GM12878 (cell line): ENCODE results near the gene NUDT9. TPM values are rescaled to one million over a fixed set of nuclear protein-coding genes. Genes with fewer than 3 reads are reported as not detected.

Source experiments
- ATAC-seq: fragments of 200-7000 bp; cut with Tn5 transposase; 3 replicates; pipeline ENCODE4 v1.9.1; 2020; ENCODE audit warnings: mild to moderate bottlenecking, moderate library complexity
- BruUV-seq: library from RNA; stranded (reverse); fragments of 400-500 nt; replicated peaks from 2 replicates; lab custom pipeline; 2021; lab: Mats Ljungman, UMichigan
- CTCF ChIA-PET: fragments of 300-600 bp; sonication (Branson Sonifier 250); formaldehyde crosslinking; extraction: SDS; loops from one replicate; lab custom pipeline; 2021; ENCODE audit warnings: inconsistent platforms; lab: Yijun Ruan, JAX
- POLR2A ChIA-PET: fragments of 350-600 bp; formaldehyde crosslinking; extraction: SDS; loops from one replicate; lab custom pipeline; 2021; ENCODE audit warnings: inconsistent platforms; lab: Charles Lee
- RAD21 ChIA-PET: fragments of 300-600 bp; sonication (Branson Sonifier 250); formaldehyde crosslinking; loops from one replicate; lab custom pipeline; 2023; ENCODE audit warnings: antibody characterized with exemption; ENCODE audit not compliant: unreplicated experiment; lab: Charles Lee
- SMC1A ChIA-PET: fragments of 300-600 bp; sonication (Branson Sonifier 250); formaldehyde crosslinking; loops from one replicate; lab custom pipeline; 2023; ENCODE audit not compliant: unreplicated experiment, uncharacterized antibody; lab: Charles Lee
- DNase-seq: peaks from one replicate; pipeline ENCODE4 v3.0.0-alpha.2; 2011; ENCODE audit warnings: low read depth, low spot score
- FAIRE-seq: peaks from 3 replicates; lab custom pipeline; 2011; peaks lifted over from hg19 to GRCh38; lab: Jason Lieb, UNC
- H2AFZ ChIP-seq: 2 replicates; pipeline ENCODE4 v1.6.0; 2011; ENCODE audit warnings: low read depth, low read length, control low read depth; ENCODE audit not compliant: control insufficient read depth
- H3K27ac ChIP-seq: 2 replicates; pipeline ENCODE4 v1.5.1; 2011; ENCODE audit warnings: control low read depth; ENCODE audit not compliant: control insufficient read depth, insufficient read depth
- H3K27me3 ChIP-seq, 2 experiments: replicated peaks in 1 of 2; 2 replicates each; pipeline versions ENCODE4 v1.6.0 to v1.6.1; 2011; ENCODE audit warnings: low read length in 1 of 2; ENCODE audit not compliant: control insufficient read depth in 2 of 2, insufficient read depth in 2 of 2
- H3K36me3 ChIP-seq, 2 experiments: 2 replicates each; pipeline ENCODE4 v1.5.1; 2011; ENCODE audit warnings: low read length in 1 of 2; ENCODE audit not compliant: control insufficient read depth in 2 of 2, insufficient read depth in 2 of 2
- H3K4me1 ChIP-seq: 2 replicates; pipeline ENCODE4 v1.6.1; 2011; ENCODE audit warnings: mild to moderate bottlenecking, low read length, moderate library complexity, mixed read lengths; ENCODE audit not compliant: control insufficient read depth, insufficient read depth
- H3K4me2 ChIP-seq: 2 replicates; pipeline ENCODE4 v1.6.0; 2011; ENCODE audit warnings: control low read depth; ENCODE audit not compliant: control insufficient read depth, insufficient read depth
- H3K4me3 ChIP-seq: fragments of 200-600 bp; sonication (generic); 2 replicates; pipeline ENCODE4 v1.5.1; 2016
- H3K79me2 ChIP-seq: 2 replicates; pipeline ENCODE4 v1.6.0; 2011; ENCODE audit warnings: low read length; ENCODE audit not compliant: control insufficient read depth, insufficient read depth
- H3K9ac ChIP-seq: 2 replicates; pipeline ENCODE4 v1.8.0; 2011; ENCODE audit warnings: low read length, control low read depth, mixed read lengths; ENCODE audit not compliant: control insufficient read depth, insufficient read depth
- H3K9me3 ChIP-seq: replicated peaks from 3 replicates; pipeline ENCODE4 v1.5.1; 2011; ENCODE audit warnings: mild to moderate bottlenecking, low read length; ENCODE audit not compliant: control insufficient read depth, insufficient read depth
- H4K20me1 ChIP-seq: 2 replicates; pipeline ENCODE4 v1.6.0; 2011; ENCODE audit not compliant: control insufficient read depth, insufficient read depth
- BHLHE40 ChIP-seq, 2 experiments: fragments of 450-650 bp in 1 of 2; IDR thresholded peaks; 2 replicates each; pipeline ENCODE4 v1.6.1; 2011 to 2017; ENCODE audit warnings: low read depth in 2 of 2, borderline replicate concordance in 1 of 2, improper control_type of control experiment in 1 of 2, low read length in 1 of 2, mild to moderate bottlenecking in 1 of 2
- BMI1 ChIP-seq: fragments of 450-650 bp; IDR thresholded peaks from 2 replicates; pipeline ENCODE4 v1.6.1; 2016; ENCODE audit warnings: mild to moderate bottlenecking, moderate library complexity, borderline replicate concordance
- EGR1 ChIP-seq, 2 experiments: IDR thresholded peaks; 1 replicate in 1 of 2; 2 replicates in 1 of 2; pipeline ENCODE4 v1.6.1; 2011 to 2012; ENCODE audit warnings: low read depth in 2 of 2, low read length in 2 of 2, borderline replicate concordance in 1 of 2, mild to moderate bottlenecking in 1 of 2, moderate library complexity in 1 of 2
- FOXK2 ChIP-seq: fragments of 450-650 bp; IDR thresholded peaks from 2 replicates; pipeline ENCODE4 v1.6.1; 2017; ENCODE audit warnings: mild to moderate bottlenecking, moderate library complexity
- GABPA ChIP-seq: IDR thresholded peaks from 2 replicates; pipeline ENCODE4 v1.6.1; 2014; ENCODE audit warnings: antibody characterized with exemption, low read depth, mild to moderate bottlenecking, inconsistent platforms
- PAX5 ChIP-seq: IDR thresholded peaks from 2 replicates; pipeline ENCODE4 v1.6.1; 2011; ENCODE audit warnings: low read depth, low read length, borderline replicate concordance
- SP1 ChIP-seq: IDR thresholded peaks from one replicate; pipeline ENCODE4 v1.6.1; 2011; ENCODE audit warnings: low read depth, low read length
- ZBED1 ChIP-seq: IDR thresholded peaks from 2 replicates; pipeline ENCODE4 v1.6.1; 2016; ENCODE audit warnings: borderline replicate concordance
- ZNF24 ChIP-seq: fragments of 450-650 bp; IDR thresholded peaks from 2 replicates; pipeline ENCODE4 v1.6.1; 2017; ENCODE audit warnings: antibody characterized with exemption, mild to moderate bottlenecking
- ZNF384 ChIP-seq: IDR thresholded peaks from 2 replicates; pipeline ENCODE4 v1.6.1; 2012; ENCODE audit warnings: low read depth, mild to moderate bottlenecking, low read length, improper control_type of control experiment, borderline replicate concordance
- in situ Hi-C: fragments of 300-500 bp; cut with MboI; formaldehyde crosslinking; loops from 9 replicates; pipeline ENCODE4 v1.14.3; 2018; ENCODE audit warnings: mixed read lengths
- intact Hi-C: fragments of 100-400 bp; cut with micrococcal nuclease; formaldehyde crosslinking; loops from one replicate; pipeline ENCODE4 v1.14.2; 2022; ENCODE audit not compliant: unreplicated experiment
- polyA plus RNA-seq, 11 experiments: library from polyadenylated mRNA; depleted of rRNA in 4 of 11; unstranded in 6 of 11; stranded (reverse) in 5 of 11; fragments of >200 nt; fragmentation: Nextera tagmentation in 4 of 11; fragmentation: Illumina TruSeq in 1 of 11; extraction: Ambion mirVana in 4 of 11; extraction: Trizol in 1 of 11; gene quantifications; 1 replicate in 1 of 11; 2 replicates in 10 of 11; pipeline versions ENCODE4 v1.2.1 to v1.2.3, GENCODE V29; 2011 to 2016; ENCODE audit warnings: inconsistent platforms in 2 of 11, missing spikeins in 2 of 11, low read depth in 1 of 11
- total RNA-seq, 4 experiments: library from RNA; depleted of rRNA in 3 of 4; stranded (reverse); fragments of >200 nt in 3 of 4; fragmentation: Illumina TruSeq in 1 of 4; extraction: Trizol in 1 of 4; gene quantifications; 2 replicates each; pipeline versions ENCODE4 v1.2.1 to v1.2.3, GENCODE V29; 2013 to 2021
- TF ChIP-seq, protein P1 (sequence below): fragments of 450-650 bp; IDR thresholded peaks from 2 replicates; pipeline ENCODE4 v1.6.1; 2017; ENCODE audit warnings: mild to moderate bottlenecking
- TF ChIP-seq, protein P2 (sequence below): fragments of 450-650 bp; IDR thresholded peaks from 2 replicates; pipeline ENCODE4 v1.6.1; 2017; ENCODE audit warnings: borderline replicate concordance
- TF ChIP-seq, protein P3 (sequence below): IDR thresholded peaks from 2 replicates; pipeline ENCODE4 v1.6.1; 2011; ENCODE audit warnings: borderline replicate concordance, low read depth, mild to moderate bottlenecking, moderate library complexity, mixed read lengths, low read length; ENCODE audit not compliant: insufficient read depth; ENCODE audit errors: extremely low read length
- TF ChIP-seq, protein P4 (sequence below): fragments of 450-650 bp; IDR thresholded peaks from 2 replicates; pipeline ENCODE4 v1.6.1; 2017; ENCODE audit warnings: mild to moderate bottlenecking, moderate library complexity

NUDT9 gene
- total and polyA plus RNA-seq, 10 of the 15 experiments (the other 5 are each of a cell fraction or from before 2014, with no cell fraction given), result 8.4 to 28.3 (median 14.6) TPM

DNA sequence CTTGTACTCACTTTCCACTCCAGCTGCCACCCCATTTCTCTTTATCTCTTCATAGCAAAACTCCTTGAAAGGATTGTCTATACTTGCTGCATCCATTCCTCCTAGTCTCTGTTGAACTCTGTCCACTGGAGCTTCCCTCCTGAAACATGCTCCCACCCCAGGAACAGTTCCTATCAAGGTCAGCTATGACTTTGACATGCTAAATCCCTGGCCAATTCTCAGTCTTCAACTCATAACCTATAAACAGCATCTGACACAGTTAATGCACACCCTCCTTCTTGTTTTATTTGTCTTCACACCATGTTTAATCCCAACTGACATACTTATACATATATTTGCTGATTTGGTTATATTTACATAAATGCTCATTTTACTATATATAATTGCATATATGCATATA, 59.0 kb downstream of the NUDT9 start:
- no TSS peak for BruUV-seq
- no peak for ATAC-seq
- RAD21 ChIA-PET, result no interaction called here
- no peak for TF ChIP-seq PAX5
- TF ChIP-seq FOXK2, result no peak
- TF ChIP-seq, protein P1, sequence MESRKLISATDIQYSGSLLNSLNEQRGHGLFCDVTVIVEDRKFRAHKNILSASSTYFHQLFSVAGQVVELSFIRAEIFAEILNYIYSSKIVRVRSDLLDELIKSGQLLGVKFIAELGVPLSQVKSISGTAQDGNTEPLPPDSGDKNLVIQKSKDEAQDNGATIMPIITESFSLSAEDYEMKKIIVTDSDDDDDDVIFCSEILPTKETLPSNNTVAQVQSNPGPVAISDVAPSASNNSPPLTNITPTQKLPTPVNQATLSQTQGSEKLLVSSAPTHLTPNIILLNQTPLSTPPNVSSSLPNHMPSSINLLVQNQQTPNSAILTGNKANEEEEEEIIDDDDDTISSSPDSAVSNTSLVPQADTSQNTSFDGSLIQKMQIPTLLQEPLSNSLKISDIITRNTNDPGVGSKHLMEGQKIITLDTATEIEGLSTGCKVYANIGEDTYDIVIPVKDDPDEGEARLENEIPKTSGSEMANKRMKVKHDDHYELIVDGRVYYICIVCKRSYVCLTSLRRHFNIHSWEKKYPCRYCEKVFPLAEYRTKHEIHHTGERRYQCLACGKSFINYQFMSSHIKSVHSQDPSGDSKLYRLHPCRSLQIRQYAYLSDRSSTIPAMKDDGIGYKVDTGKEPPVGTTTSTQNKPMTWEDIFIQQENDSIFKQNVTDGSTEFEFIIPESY, result no peak
- no peak for TF ChIP-seq GABPA
- no peak for TF ChIP-seq ZNF384
- no peak for TF ChIP-seq ZNF24
- TF ChIP-seq, protein P2, sequence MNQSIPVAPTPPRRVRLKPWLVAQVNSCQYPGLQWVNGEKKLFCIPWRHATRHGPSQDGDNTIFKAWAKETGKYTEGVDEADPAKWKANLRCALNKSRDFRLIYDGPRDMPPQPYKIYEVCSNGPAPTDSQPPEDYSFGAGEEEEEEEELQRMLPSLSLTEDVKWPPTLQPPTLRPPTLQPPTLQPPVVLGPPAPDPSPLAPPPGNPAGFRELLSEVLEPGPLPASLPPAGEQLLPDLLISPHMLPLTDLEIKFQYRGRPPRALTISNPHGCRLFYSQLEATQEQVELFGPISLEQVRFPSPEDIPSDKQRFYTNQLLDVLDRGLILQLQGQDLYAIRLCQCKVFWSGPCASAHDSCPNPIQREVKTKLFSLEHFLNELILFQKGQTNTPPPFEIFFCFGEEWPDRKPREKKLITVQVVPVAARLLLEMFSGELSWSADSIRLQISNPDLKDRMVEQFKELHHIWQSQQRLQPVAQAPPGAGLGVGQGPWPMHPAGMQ, result no peak
- TF ChIP-seq, protein P3, sequence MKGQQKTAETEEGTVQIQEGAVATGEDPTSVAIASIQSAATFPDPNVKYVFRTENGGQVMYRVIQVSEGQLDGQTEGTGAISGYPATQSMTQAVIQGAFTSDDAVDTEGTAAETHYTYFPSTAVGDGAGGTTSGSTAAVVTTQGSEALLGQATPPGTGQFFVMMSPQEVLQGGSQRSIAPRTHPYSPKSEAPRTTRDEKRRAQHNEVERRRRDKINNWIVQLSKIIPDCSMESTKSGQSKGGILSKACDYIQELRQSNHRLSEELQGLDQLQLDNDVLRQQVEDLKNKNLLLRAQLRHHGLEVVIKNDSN, result no peak
- no peak for TF ChIP-seq BHLHE40 (IDR thresholded peaks at IDR 0.05; ENCODE audit: borderline replicate concordance in 1 of 2, low read depth in 2 of 2, low read length in 1 of 2)
- no peak for TF ChIP-seq ZBED1
- TF ChIP-seq, protein P4, sequence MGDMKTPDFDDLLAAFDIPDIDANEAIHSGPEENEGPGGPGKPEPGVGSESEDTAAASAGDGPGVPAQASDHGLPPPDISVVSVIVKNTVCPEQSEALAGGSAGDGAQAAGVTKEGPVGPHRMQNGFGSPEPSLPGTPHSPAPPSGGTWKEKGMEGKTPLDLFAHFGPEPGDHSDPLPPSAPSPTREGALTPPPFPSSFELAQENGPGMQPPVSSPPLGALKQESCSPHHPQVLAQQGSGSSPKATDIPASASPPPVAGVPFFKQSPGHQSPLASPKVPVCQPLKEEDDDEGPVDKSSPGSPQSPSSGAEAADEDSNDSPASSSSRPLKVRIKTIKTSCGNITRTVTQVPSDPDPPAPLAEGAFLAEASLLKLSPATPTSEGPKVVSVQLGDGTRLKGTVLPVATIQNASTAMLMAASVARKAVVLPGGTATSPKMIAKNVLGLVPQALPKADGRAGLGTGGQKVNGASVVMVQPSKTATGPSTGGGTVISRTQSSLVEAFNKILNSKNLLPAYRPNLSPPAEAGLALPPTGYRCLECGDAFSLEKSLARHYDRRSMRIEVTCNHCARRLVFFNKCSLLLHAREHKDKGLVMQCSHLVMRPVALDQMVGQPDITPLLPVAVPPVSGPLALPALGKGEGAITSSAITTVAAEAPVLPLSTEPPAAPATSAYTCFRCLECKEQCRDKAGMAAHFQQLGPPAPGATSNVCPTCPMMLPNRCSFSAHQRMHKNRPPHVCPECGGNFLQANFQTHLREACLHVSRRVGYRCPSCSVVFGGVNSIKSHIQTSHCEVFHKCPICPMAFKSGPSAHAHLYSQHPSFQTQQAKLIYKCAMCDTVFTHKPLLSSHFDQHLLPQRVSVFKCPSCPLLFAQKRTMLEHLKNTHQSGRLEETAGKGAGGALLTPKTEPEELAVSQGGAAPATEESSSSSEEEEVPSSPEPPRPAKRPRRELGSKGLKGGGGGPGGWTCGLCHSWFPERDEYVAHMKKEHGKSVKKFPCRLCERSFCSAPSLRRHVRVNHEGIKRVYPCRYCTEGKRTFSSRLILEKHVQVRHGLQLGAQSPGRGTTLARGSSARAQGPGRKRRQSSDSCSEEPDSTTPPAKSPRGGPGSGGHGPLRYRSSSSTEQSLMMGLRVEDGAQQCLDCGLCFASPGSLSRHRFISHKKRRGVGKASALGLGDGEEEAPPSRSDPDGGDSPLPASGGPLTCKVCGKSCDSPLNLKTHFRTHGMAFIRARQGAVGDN, result no peak
- TF ChIP-seq SP1, result no peak
- no peak for TF ChIP-seq BMI1
- no peak for TF ChIP-seq EGR1 (IDR thresholded peaks at IDR 0.05; ENCODE audit: borderline replicate concordance in 1 of 2, low read depth in 2 of 2, low read length in 2 of 2)
- POLR2A ChIA-PET, result no interaction called here
- Histone ChIP-seq H3K36me3 (no peaks in the 10 kb centered on the region), H3K79me2 (no peaks in the 10 kb centered on the region), H3K27me3 (no peaks in the 10 kb centered on the region), H4K20me1 (no peaks in the 10 kb centered on the region), H3K9ac (no peak overlapping the region), H3K4me3 (no peak overlapping the region), H3K4me2 (no peak overlapping the region), H3K9me3 (no peaks in the 10 kb centered on the region), H2AFZ (no peak overlapping the region), H3K4me1 (no peaks in the 10 kb centered on the region), H3K27ac (no peak overlapping the region)
- in situ Hi-C loops, result no loop called here
- SMC1A ChIA-PET, result interaction anchor here (0.8 kb wide), 1 partner anchor 10 kb away, joined by 4 read pairs; no protein-coding TSS in a partner anchor
- CTCF ChIA-PET, result no interaction called here
- intact Hi-C loops, result no loop called here
- no peak for DNase-seq
- FAIRE-seq, result no peak
